HL-60/S4 (cell line): ENCODE results near the gene BTBD16.

ENCODE experiments used
- in situ Hi-C: fragments of 300-500 bp; cut with MboI; formaldehyde crosslinking; loops from 2 replicates; pipeline ENCODE4 v1.14.3; 2022; ENCODE audit warnings: low sequenced_read_pairs

BTBD16 gene

GRCh38 chr10:122362031-122362592 is 91.0 kb downstream of the BTBD16 start:
- in situ Hi-C loops = no loop called here

- in situ Hi-C loops = no loop called here
Measured at GRCh38 chr10:122362621-122363020, 91.5 kb downstream of the BTBD16 start.

GRCh38 chr10:122363311-122363710 is 92.2 kb downstream of the BTBD16 start:
- in situ Hi-C loops = no loop called here

- in situ Hi-C loops = no loop called here
Measured at GRCh38 chr10:122363722-122364463, 92.8 kb downstream of the BTBD16 start.

GRCh38 chr10:122368502-122369254 is 97.6 kb downstream of the BTBD16 start:
- in situ Hi-C loops = no loop called here

GRCh38 chr10:122373108-122373507 is 102.0 kb downstream of the BTBD16 start:
- in situ Hi-C loops = no loop called here

- in situ Hi-C loops = no loop called here
Measured at GRCh38 chr10:122373721-122374120, 102.6 kb downstream of the BTBD16 start.

GRCh38 chr10:122374237-122374858 is 103.3 kb downstream of the BTBD16 start, which contains the start of gene PLEKHA1:
Gene PLEKHA1, plus strand, starts transcription at chr10:122374708. Its CDS starts 18,493 bp downstream, at chr10:122393201.
- in situ Hi-C loops = no loop called here

- in situ Hi-C loops = no loop called here
Measured at GRCh38 chr10:122374859-122375678, 104.0 kb downstream of the BTBD16 start.

GRCh38 chr10:122375679-122376160 is 104.6 kb downstream of the BTBD16 start:
- in situ Hi-C loops = no loop called here

- in situ Hi-C loops = no loop called here
Measured at GRCh38 chr10:122376364-122376961, 105.4 kb downstream of the BTBD16 start.

GRCh38 chr10:122379041-122379440 is 107.9 kb downstream of the BTBD16 start:
- in situ Hi-C loops = no loop called here

GRCh38 chr10:122379537-122379936 is 108.4 kb downstream of the BTBD16 start:
- in situ Hi-C loops = no loop called here

- in situ Hi-C loops = no loop called here
Measured at GRCh38 chr10:122380703-122381102, 109.6 kb downstream of the BTBD16 start.

GRCh38 chr10:122381680-122382079 is 110.6 kb downstream of the BTBD16 start:
- in situ Hi-C loops = no loop called here

GRCh38 chr10:122386514-122386913 is 115.4 kb downstream of the BTBD16 start:
- in situ Hi-C loops = no loop called here

GRCh38 chr10:122387572-122387971 is 116.5 kb downstream of the BTBD16 start:
- in situ Hi-C loops = no loop called here
